Rectal smooth muscle tissue (tissue), 1 donor: ENCODE data around the gene PA2G4.

Experiments
- H3K27ac ChIP-seq: one replicate; pipeline ENCODE4 v1.7.0; 2013; ENCODE audit warnings: low read depth, low read length, inconsistent platforms
- H3K27me3 ChIP-seq: one replicate; pipeline ENCODE4 v1.7.0; 2013; ENCODE audit warnings: low read length; ENCODE audit not compliant: control insufficient read depth, insufficient read depth
- H3K36me3 ChIP-seq: one replicate; pipeline ENCODE4 v1.7.0; 2013; ENCODE audit warnings: low read length; ENCODE audit not compliant: control insufficient read depth, insufficient read depth
- H3K4me1 ChIP-seq: one replicate; pipeline ENCODE4 v1.7.0; 2013; ENCODE audit warnings: low read length; ENCODE audit not compliant: control insufficient read depth, insufficient read depth
- H3K4me3 ChIP-seq: one replicate; pipeline ENCODE4 v1.7.0; 2013; ENCODE audit warnings: low read length
- H3K9ac ChIP-seq: one replicate; pipeline ENCODE4 v1.7.0; 2013; ENCODE audit warnings: low read length

The PA2G4 gene

GRCh38 chr12:56118688-56119357, 14.5 kb downstream of the PA2G4 start:
- Histone ChIP-seq H3K27ac (peak overlapping the region; percentile 91), H3K36me3 (peaks cover 12% of the 10 kb centered on the region), H3K27me3 (no peaks in the 10 kb centered on the region), H3K4me1 (peaks cover 26% of the 10 kb centered on the region), H3K4me3 (peak overlapping the region; percentile 86), H3K9ac (peak overlapping the region; percentile 41)

GRCh38 chr12:56119361-56119796, 15.0 kb downstream of the PA2G4 start:
- Histone ChIP-seq H3K4me1 (peaks cover 26% of the 10 kb centered on the region), H3K4me3 (peak overlapping the region; percentile 86), H3K27me3 (no peaks in the 10 kb centered on the region), H3K36me3 (peaks cover 12% of the 10 kb centered on the region), H3K9ac (no peak overlapping the region), H3K27ac (peak overlapping the region; percentile 91)

GRCh38 chr12:56120158-56120846, 15.9 kb downstream of the PA2G4 start:
- Histone ChIP-seq H3K9ac (no peak overlapping the region), H3K4me1 (peaks cover 26% of the 10 kb centered on the region), H3K27me3 (no peaks in the 10 kb centered on the region), H3K36me3 (peaks cover 12% of the 10 kb centered on the region), H3K27ac (peak overlapping the region; percentile 91), H3K4me3 (no peak overlapping the region)

DNA sequence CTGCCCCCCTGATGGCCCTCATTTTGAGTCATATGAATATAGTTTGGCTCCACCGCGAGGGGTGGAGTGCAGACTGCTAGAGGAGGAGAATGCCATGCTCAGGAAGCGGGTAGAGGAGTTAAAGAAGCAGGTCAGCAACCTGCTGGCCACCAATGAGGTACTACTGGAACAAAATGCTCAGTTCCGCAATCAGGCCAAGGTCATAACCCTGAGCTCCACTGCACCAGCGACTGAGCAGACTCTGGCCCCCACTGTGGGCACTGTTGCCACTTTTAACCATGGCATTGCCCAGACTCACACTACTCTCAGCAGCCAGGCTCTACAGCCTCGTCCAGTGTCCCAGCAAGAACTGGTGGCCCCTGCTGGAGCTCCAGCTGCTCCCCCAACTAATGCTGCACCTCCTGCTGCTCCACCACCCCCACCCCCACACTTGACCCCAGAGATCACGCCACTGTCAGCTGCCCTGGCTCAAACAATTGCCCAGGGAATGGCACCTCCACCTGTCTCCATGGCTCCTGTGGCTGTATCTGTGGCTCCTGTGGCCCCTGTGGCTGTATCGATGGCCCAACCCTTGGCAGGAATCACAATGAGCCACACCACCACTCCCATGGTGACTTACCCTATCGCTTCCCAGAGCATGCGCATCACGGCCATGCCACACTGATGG, 17.0 kb downstream of the PA2G4 start:
- Histone ChIP-seq H3K27ac (no peak overlapping the region), H3K4me3 (no peak overlapping the region), H3K36me3 (peaks cover 12% of the 10 kb centered on the region), H3K9ac (no peak overlapping the region), H3K27me3 (no peaks in the 10 kb centered on the region), H3K4me1 (peaks cover 30% of the 10 kb centered on the region)

GRCh38 chr12:56122637-56123036, 18.3 kb downstream of the PA2G4 start:
- H3K27ac ChIP-seq, result no peak overlapping the region

GRCh38 chr12:56124133-56124532, 19.8 kb downstream of the PA2G4 start:
- no peaks in the 10 kb centered on the region for H3K27me3 ChIP-seq
- H3K36me3 ChIP-seq, result peaks cover 12% of the 10 kb centered on the region
- no peak overlapping the region for H3K9ac ChIP-seq
- H3K4me3 ChIP-seq, result no peak overlapping the region
- peaks cover 31% of the 10 kb centered on the region for H3K4me1 ChIP-seq
- no peak overlapping the region for H3K27ac ChIP-seq

More at GRCh38 chr12:56122637-56123036, 18.3 kb downstream of the PA2G4 start:
- Histone ChIP-seq H3K4me3 (no peak overlapping the region), H3K36me3 (peaks cover 12% of the 10 kb centered on the region), H3K4me1 (peaks cover 40% of the 10 kb centered on the region), H3K9ac (no peak overlapping the region), H3K27me3 (no peaks in the 10 kb centered on the region)

- Histone ChIP-seq H3K27me3 (no peaks in the 10 kb centered on the region), H3K9ac (no peak overlapping the region), H3K4me1 (peaks cover 28% of the 10 kb centered on the region), H3K4me3 (peak overlapping the region; percentile 46), H3K27ac (peak overlapping the region; percentile 70), H3K36me3 (peaks cover 7% of the 10 kb centered on the region)
These were observed 22.4 kb downstream of the PA2G4 start for GRCh38 chr12:56126732-56127239.

DNA sequence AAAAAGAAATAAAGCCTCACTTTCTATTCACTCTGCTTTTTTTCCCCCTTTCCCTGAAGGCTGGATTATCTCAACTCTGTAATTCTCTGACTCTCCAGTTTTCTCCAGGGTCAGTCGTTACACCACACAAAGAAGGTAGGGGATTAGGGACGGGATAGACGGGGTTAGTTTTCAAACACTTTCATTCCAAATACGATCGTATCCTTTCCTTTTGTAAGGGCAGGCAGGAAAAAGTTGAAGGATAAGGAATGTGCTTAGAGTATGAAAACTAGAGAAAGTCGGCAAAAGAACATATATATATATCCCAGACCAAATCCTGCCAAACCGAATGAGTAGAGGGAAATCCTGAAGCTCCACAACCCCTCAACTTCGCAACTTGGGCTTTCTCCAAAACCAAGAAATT, 23.1 kb downstream of the PA2G4 start:
- Histone ChIP-seq H3K9ac (no peak overlapping the region), H3K27me3 (no peaks in the 10 kb centered on the region), H3K4me3 (peak overlapping the region; percentile 46), H3K27ac (peak overlapping the region; percentile 70), H3K4me1 (peaks cover 24% of the 10 kb centered on the region), H3K36me3 (peaks cover 14% of the 10 kb centered on the region)

GRCh38 chr12:56127888-56128669, 23.7 kb downstream of the PA2G4 start, which contains the start of gene ESYT1:
Gene ESYT1 (plus strand): TSS chr12:56128267. CDS start chr12:56128320, 53 bp downstream.
- Histone ChIP-seq H3K4me1 (peaks cover 19% of the 10 kb centered on the region), H3K27me3 (no peaks in the 10 kb centered on the region), H3K4me3 (peak within 1 kb of the TSS; percentile 94), H3K27ac (peak within 1 kb of the TSS; percentile 95), H3K36me3 (peaks cover 18% of the 10 kb centered on the region), H3K9ac (peak within 1 kb of the TSS; percentile 77)

DNA sequence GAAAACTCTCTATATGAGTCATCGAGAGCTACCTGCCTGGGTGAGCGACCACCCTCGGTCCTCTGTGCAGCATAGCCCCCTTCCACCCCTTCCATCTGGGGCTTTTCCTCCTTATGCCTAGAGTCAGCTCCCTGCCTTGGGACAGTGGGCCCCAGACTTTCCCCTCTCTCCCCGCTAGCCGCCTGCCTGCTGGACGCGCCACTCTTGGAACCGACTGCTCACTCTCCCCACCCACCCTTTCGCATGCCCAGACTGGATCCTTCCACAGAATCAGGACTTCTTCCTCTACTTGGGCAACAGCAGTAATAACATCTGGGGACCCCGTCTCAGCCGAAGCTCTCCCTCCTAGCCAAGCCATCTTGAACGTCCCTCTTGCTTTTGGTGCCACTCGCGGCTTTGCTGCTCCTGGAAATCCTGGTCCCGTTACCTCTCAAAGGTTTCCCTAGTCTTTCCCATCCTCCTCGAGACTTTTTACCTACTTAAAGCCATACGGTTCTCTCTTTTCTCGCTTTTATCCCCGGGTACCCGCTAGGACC, 24.4 kb downstream of the PA2G4 start:
- Histone ChIP-seq H3K4me3 (peak overlapping the region; percentile 94), H3K27ac (peak overlapping the region; percentile 95), H3K27me3 (no peaks in the 10 kb centered on the region), H3K4me1 (peaks cover 19% of the 10 kb centered on the region), H3K36me3 (peaks cover 24% of the 10 kb centered on the region), H3K9ac (peak overlapping the region; percentile 77)

GRCh38 chr12:56129206-56129941, 25.0 kb downstream of the PA2G4 start:
- Histone ChIP-seq H3K27ac (peak overlapping the region; percentile 95), H3K4me3 (peak overlapping the region; percentile 94), H3K27me3 (no peaks in the 10 kb centered on the region), H3K4me1 (peaks cover 19% of the 10 kb centered on the region), H3K36me3 (peaks cover 30% of the 10 kb centered on the region), H3K9ac (peak overlapping the region; percentile 77)
